ENCODE results near the gene SYT2. TPM values are rescaled to one million over a fixed set of nuclear protein-coding genes. Genes with fewer than 3 reads are reported as not detected.

The SYT2 gene
- total and polyA plus RNA-seq, 7 donors, result 0.10 to 0.16 TPM; not detected in 5

DNA sequence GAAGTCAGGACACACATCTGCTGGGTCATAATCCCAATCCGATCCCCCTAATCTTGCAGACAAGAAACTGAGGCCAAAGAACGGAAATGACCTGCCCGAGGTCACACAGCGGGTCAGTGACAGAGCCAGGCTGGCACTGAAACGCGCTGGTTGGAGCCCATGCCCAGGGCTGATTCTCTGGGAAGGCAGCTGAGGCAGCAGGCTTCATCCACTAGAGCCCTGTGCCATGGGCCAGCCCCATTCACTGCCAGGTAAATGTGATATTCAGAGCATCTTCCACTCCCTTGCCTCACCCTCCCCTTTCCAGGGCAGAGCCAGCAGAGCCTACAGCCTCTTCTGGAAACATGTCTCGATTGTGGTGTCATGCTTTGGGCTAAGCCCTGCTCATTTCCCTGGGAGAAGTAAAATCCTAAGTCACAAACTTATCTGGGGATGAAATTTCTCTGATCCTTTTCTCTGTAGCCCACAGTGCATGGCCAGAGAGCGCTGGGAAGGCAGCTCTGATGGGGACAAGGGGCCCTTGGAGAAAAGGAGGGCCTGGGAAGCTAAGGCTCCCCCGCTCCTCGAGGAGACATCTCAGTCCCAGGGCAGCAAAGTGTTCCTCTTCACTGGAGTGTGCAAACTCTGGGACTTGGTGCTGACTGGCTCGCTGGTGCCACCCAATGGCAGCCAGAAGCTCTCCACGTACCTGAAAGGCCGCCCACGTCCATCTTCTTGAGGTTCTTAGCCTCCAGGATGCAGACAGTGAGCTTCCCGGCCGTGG is 110.4 kb downstream of the SYT2 start:
- Histone ChIP-seq H3K4me1 (peaks cover 0 to 13% (median 7%) of the 10 kb centered on the region in 4 donors), H3K27ac (peak overlapping the region in 3 of 4 donors; percentile 56 to 65 (median 59)), H3K9me3 (no peaks in the 10 kb centered on the region), H3K27me3 (no peaks in the 10 kb centered on the region), H3K36me3 (peaks cover 0 to 28% (median 6%) of the 10 kb centered on the region in 4 donors), H3K4me3 (no peak overlapping the region)
- TF ChIP-seq POLR2A (IDR thresholded peaks at IDR 0.05) (no peak), EP300 (IDR thresholded peaks at IDR 0.05) (no peak), POLR2AphosphoS5 (IDR thresholded peaks at IDR 0.05) (no peak)
- TF ChIP-seq, protein P1, sequence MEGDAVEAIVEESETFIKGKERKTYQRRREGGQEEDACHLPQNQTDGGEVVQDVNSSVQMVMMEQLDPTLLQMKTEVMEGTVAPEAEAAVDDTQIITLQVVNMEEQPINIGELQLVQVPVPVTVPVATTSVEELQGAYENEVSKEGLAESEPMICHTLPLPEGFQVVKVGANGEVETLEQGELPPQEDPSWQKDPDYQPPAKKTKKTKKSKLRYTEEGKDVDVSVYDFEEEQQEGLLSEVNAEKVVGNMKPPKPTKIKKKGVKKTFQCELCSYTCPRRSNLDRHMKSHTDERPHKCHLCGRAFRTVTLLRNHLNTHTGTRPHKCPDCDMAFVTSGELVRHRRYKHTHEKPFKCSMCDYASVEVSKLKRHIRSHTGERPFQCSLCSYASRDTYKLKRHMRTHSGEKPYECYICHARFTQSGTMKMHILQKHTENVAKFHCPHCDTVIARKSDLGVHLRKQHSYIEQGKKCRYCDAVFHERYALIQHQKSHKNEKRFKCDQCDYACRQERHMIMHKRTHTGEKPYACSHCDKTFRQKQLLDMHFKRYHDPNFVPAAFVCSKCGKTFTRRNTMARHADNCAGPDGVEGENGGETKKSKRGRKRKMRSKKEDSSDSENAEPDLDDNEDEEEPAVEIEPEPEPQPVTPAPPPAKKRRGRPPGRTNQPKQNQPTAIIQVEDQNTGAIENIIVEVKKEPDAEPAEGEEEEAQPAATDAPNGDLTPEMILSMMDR (IDR thresholded peaks at IDR 0.05), result peak; percentile 67 to 83 (median 76)
- peak; percentile 87 for DNase-seq
- intact Hi-C loops (cut with DNase I), result loop anchor here (2.0 kb wide), 1 partner anchor 99 kb away; no protein-coding TSS in a partner anchor
- 57 to 59% methylated on average over 16 of the region's 16 CpGs for WGBS, 2 donors

DNA sequence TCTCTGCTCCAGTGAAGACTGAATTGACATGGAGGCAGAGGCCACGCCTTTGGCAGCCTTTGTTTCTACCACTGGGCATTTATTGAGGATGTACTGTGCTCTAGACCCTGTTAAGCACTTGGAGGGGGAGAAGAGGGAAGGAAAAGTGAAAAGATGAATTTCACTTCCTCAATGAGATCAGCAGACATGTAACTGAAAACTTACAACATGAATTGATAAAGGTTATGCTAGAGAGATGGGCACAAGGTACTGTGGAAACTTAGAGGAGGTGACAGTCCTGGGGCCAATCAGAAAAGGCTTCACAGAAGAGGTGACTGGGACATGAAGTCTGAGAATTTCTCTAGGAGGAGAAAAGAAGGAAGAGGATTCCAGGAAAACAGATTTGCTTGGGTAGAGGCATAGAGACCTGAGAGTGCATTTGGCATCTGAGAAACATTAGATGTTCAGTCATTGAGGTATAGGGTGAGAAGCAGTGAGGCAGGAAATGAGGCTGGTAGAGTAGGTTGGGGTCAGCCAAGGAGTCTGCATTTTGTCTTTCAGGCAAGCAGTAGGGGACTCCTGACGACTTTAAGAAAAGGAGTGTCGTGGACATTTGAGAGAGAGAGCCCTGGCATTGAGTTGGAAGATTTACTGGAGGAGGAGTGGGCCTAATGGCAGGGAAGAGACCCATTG is 113.0 kb downstream of the SYT2 start:
- intact Hi-C loops (cut with DNase I), result no loop called here
- 96 to 98% methylated on average over 3 of the region's 3 CpGs for WGBS, 2 donors
- Histone ChIP-seq H3K36me3 (peaks cover 0 to 9% (median 4%) of the 10 kb centered on the region in 4 donors), H3K27me3 (no peaks in the 10 kb centered on the region), H3K4me3 (no peak overlapping the region), H3K27ac (no peak overlapping the region), H3K4me1 (peaks cover 0 to 20% (median 10%) of the 10 kb centered on the region in 4 donors), H3K9me3 (no peaks in the 10 kb centered on the region)
- DNase-seq, result no peak
- no peak for TF ChIP-seq POLR2A (IDR thresholded peaks at IDR 0.05)
- no peak for TF ChIP-seq EP300 (IDR thresholded peaks at IDR 0.05)
- TF ChIP-seq, protein P1 (IDR thresholded peaks at IDR 0.05), result no peak
- no peak for TF ChIP-seq POLR2AphosphoS5 (IDR thresholded peaks at IDR 0.05)

DNA sequence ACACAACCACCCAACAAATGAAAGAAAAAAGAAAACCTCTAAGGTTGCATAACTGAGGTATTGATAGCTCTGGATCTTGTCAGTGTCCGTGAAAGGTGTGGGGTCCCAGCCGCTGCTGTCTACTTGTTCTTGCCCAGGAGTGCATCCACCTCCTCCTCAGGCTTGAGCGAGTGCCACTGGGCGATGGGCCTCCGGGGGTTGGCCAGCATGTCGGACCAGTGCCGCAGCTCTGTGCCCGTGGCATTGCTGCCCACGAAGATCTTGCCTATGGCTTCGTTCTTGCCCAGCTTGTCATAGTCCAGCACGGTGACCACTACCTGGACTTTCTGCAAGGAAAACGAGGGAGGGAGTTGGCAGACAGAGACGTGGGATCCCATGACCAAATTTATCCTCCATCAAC is 113.6 kb downstream of the SYT2 start:
- no peaks in the 10 kb centered on the region for H3K27me3 ChIP-seq
- H3K36me3 ChIP-seq, result peaks cover 0 to 4% (median 4%) of the 10 kb centered on the region in 4 donors
- no peaks in the 10 kb centered on the region for H3K9me3 ChIP-seq
- WGBS, 2 donors, result 90 to 96% methylated on average over 13 of the region's 13 CpGs
- H3K4me3 ChIP-seq, result no peak overlapping the region
- TF ChIP-seq POLR2A (IDR thresholded peaks at IDR 0.05), result no peak
- TF ChIP-seq, protein P1 (IDR thresholded peaks at IDR 0.05), result no peak
- no peak for DNase-seq
- H3K27ac ChIP-seq, result no peak overlapping the region
- intact Hi-C loops (cut with DNase I), result no loop called here
- peaks cover 0 to 20% (median 10%) of the 10 kb centered on the region in 4 donors for H3K4me1 ChIP-seq

DNA sequence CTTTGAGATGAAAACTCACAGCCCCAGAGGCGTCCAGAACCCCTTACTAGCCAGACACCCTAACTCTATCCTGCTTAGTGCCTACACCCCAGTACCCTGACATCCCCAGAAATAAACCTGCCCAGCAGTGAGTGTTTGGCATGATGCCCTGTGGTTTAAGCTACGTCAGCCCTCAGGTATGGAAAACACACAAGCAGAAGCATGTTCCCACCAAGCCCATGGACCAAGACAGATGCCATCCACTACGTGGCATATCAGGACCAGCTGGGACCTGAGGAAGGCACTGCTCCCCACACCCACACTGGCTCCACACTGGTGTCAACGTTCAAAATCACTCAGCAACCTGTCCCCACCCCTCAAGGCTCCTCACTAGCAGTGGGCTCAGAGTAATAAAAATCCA is 116.4 kb downstream of the SYT2 start:
- no peak for DNase-seq
- H3K4me3 ChIP-seq, result no peak overlapping the region
- intact Hi-C loops (cut with DNase I), result no loop called here
- WGBS, 2 donors, result 82 to 88% methylated on average over 4 of the region's 4 CpGs
- H3K27ac ChIP-seq, result peak overlapping the region in 3 of 4 donors; percentile 11 to 94 (median 52)
- no peaks in the 10 kb centered on the region for H3K9me3 ChIP-seq
- H3K4me1 ChIP-seq, result peaks cover 0 to 24% (median 19%) of the 10 kb centered on the region in 4 donors
- H3K36me3 ChIP-seq, result peaks cover 0 to 4% (median 2%) of the 10 kb centered on the region in 4 donors
- TF ChIP-seq, protein P1 (IDR thresholded peaks at IDR 0.05), result no peak
- TF ChIP-seq POLR2AphosphoS5 (IDR thresholded peaks at IDR 0.05), result peak in 1 of 4 donors; percentile 30
- H3K27me3 ChIP-seq, result no peaks in the 10 kb centered on the region
